Measurements from ENCODE around the gene BRPF1.

Gene BRPF1

GRCh38 chr3:9745521-9745920 is 14.0 kb downstream of the BRPF1 start:
- Histone ChIP-seq H3K27me3 (ENCODE audit: insufficient read depth, poor library complexity, severe bottlenecking) (no peaks in the 10 kb centered on the region), H3K4me3 (replicated peaks; ENCODE audit: insufficient read depth, low read length) (no peak overlapping the region), H3K27ac (replicated peaks) (no peak overlapping the region)
- DNase-seq (ENCODE audit: low read depth in 1 of 2, low spot score in 1 of 2): no peak
- TF ChIP-seq SPI1 (IDR thresholded peaks at IDR 0.05; ENCODE audit: borderline replicate concordance, low read depth): no peak

DNA sequence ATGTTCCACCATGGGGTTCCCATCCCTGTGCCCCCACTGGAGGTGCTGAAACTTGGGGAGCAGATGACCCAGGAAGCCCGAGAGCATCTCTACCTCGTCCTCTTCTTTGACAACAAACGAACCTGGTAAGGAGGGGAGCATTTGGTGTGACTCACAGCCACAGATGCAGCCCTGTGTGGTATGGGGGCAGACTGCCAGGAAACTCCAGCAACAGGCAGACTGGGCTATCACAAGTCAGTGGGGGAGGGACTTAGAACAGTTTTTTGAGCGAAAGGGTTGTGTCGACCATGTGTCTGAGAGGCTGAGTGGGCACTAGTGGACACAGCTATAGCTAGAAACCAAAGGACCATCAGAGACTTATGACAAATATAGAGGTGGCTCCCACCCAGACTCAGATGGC is 14.8 kb downstream of the BRPF1 start:
- no peak for DNase-seq (ENCODE audit: low read depth in 1 of 2, low spot score in 1 of 2)
- Histone ChIP-seq H3K27ac (replicated peaks) (no peak overlapping the region), H3K27me3 (ENCODE audit: insufficient read depth, poor library complexity, severe bottlenecking) (no peaks in the 10 kb centered on the region), H3K4me3 (replicated peaks; ENCODE audit: insufficient read depth, low read length) (no peak overlapping the region)
- TF ChIP-seq, protein P1, sequence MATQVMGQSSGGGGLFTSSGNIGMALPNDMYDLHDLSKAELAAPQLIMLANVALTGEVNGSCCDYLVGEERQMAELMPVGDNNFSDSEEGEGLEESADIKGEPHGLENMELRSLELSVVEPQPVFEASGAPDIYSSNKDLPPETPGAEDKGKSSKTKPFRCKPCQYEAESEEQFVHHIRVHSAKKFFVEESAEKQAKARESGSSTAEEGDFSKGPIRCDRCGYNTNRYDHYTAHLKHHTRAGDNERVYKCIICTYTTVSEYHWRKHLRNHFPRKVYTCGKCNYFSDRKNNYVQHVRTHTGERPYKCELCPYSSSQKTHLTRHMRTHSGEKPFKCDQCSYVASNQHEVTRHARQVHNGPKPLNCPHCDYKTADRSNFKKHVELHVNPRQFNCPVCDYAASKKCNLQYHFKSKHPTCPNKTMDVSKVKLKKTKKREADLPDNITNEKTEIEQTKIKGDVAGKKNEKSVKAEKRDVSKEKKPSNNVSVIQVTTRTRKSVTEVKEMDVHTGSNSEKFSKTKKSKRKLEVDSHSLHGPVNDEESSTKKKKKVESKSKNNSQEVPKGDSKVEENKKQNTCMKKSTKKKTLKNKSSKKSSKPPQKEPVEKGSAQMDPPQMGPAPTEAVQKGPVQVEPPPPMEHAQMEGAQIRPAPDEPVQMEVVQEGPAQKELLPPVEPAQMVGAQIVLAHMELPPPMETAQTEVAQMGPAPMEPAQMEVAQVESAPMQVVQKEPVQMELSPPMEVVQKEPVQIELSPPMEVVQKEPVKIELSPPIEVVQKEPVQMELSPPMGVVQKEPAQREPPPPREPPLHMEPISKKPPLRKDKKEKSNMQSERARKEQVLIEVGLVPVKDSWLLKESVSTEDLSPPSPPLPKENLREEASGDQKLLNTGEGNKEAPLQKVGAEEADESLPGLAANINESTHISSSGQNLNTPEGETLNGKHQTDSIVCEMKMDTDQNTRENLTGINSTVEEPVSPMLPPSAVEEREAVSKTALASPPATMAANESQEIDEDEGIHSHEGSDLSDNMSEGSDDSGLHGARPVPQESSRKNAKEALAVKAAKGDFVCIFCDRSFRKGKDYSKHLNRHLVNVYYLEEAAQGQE (IDR thresholded peaks at IDR 0.05; ENCODE audit: insufficient replicate concordance, low read depth): no peak
- TF ChIP-seq POLR2AphosphoS5 (IDR thresholded peaks at IDR 0.05; ENCODE audit: low read depth): no peak
- TF ChIP-seq, protein P2, sequence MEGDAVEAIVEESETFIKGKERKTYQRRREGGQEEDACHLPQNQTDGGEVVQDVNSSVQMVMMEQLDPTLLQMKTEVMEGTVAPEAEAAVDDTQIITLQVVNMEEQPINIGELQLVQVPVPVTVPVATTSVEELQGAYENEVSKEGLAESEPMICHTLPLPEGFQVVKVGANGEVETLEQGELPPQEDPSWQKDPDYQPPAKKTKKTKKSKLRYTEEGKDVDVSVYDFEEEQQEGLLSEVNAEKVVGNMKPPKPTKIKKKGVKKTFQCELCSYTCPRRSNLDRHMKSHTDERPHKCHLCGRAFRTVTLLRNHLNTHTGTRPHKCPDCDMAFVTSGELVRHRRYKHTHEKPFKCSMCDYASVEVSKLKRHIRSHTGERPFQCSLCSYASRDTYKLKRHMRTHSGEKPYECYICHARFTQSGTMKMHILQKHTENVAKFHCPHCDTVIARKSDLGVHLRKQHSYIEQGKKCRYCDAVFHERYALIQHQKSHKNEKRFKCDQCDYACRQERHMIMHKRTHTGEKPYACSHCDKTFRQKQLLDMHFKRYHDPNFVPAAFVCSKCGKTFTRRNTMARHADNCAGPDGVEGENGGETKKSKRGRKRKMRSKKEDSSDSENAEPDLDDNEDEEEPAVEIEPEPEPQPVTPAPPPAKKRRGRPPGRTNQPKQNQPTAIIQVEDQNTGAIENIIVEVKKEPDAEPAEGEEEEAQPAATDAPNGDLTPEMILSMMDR (IDR thresholded peaks at IDR 0.05; ENCODE audit: insufficient read depth, low read length): no peak
- no peak for TF ChIP-seq GABPA (IDR thresholded peaks at IDR 0.05; ENCODE audit: low read depth)
- no peak for TF ChIP-seq SPI1 (IDR thresholded peaks at IDR 0.05; ENCODE audit: borderline replicate concordance, low read depth)

- Histone ChIP-seq H3K4me3 (replicated peaks; ENCODE audit: insufficient read depth, low read length) (no peak overlapping the region), H3K27me3 (ENCODE audit: insufficient read depth, poor library complexity, severe bottlenecking) (no peaks in the 10 kb centered on the region), H3K27ac (replicated peaks) (no peak overlapping the region)
- TF ChIP-seq SPI1 (IDR thresholded peaks at IDR 0.05; ENCODE audit: borderline replicate concordance, low read depth) (no peak), POLR2AphosphoS5 (IDR thresholded peaks at IDR 0.05; ENCODE audit: low read depth) (0 out of 2 replicates have a peak, but pooled peaks have one; percentile 8)
- DNase-seq (ENCODE audit: low read depth in 1 of 2, low spot score in 1 of 2): no peak
Measured at GRCh38 chr3:9747267-9747666, 15.7 kb downstream of the BRPF1 start.

GRCh38 chr3:9748031-9748430 is 16.5 kb downstream of the BRPF1 start:
- Histone ChIP-seq H3K4me3 (replicated peaks; ENCODE audit: insufficient read depth, low read length) (no peak overlapping the region), H3K27me3 (ENCODE audit: insufficient read depth, poor library complexity, severe bottlenecking) (no peaks in the 10 kb centered on the region), H3K27ac (replicated peaks) (no peak overlapping the region)
- DNase-seq (ENCODE audit: low read depth in 1 of 2, low spot score in 1 of 2): no peak
- TF ChIP-seq, protein P2 (IDR thresholded peaks at IDR 0.05; ENCODE audit: insufficient read depth, low read length): no peak
- TF ChIP-seq GABPA (IDR thresholded peaks at IDR 0.05; ENCODE audit: low read depth) (no peak), POLR2AphosphoS5 (IDR thresholded peaks at IDR 0.05; ENCODE audit: low read depth) (no peak), SPI1 (IDR thresholded peaks at IDR 0.05; ENCODE audit: borderline replicate concordance, low read depth) (no peak)
- TF ChIP-seq, protein P1 (IDR thresholded peaks at IDR 0.05; ENCODE audit: insufficient replicate concordance, low read depth): no peak

GRCh38 chr3:9749296-9749644 is 17.7 kb downstream of the BRPF1 start:
- peak overlapping the region; percentile 72 for H3K27ac ChIP-seq (replicated peaks)
- no peak for DNase-seq (ENCODE audit: low read depth in 1 of 2, low spot score in 1 of 2)

More at GRCh38 chr3:9749296-9749644, 17.7 kb downstream of the BRPF1 start:
- TF ChIP-seq SPI1 (IDR thresholded peaks at IDR 0.05; ENCODE audit: borderline replicate concordance, low read depth): no peak
- TF ChIP-seq POLR2AphosphoS5 (IDR thresholded peaks at IDR 0.05; ENCODE audit: low read depth): no peak
- TF ChIP-seq, protein P2 (IDR thresholded peaks at IDR 0.05; ENCODE audit: insufficient read depth, low read length): no peak
- TF ChIP-seq, protein P1 (IDR thresholded peaks at IDR 0.05; ENCODE audit: insufficient replicate concordance, low read depth): no peak
- no peak for TF ChIP-seq GABPA (IDR thresholded peaks at IDR 0.05; ENCODE audit: low read depth)
- Histone ChIP-seq H3K27me3 (ENCODE audit: insufficient read depth, poor library complexity, severe bottlenecking) (no peaks in the 10 kb centered on the region), H3K4me3 (replicated peaks; ENCODE audit: insufficient read depth, low read length) (peak overlapping the region; percentile 40)
